Cardiac atrium fibroblast (primary cell): ENCODE results near the gene OR5A1. TPM values are rescaled to one million over a fixed set of nuclear protein-coding genes. Genes with fewer than 3 reads are reported as not detected.

ENCODE experiments used
- total RNA-seq: library from RNA; depleted of rRNA; stranded (reverse); fragments of >200 nt; gene quantifications from 2 replicates; pipeline ENCODE4 v1.2.3, GENCODE V29; 2015

The OR5A1 gene
- total RNA-seq: not detected in 2 replicates

DNA sequence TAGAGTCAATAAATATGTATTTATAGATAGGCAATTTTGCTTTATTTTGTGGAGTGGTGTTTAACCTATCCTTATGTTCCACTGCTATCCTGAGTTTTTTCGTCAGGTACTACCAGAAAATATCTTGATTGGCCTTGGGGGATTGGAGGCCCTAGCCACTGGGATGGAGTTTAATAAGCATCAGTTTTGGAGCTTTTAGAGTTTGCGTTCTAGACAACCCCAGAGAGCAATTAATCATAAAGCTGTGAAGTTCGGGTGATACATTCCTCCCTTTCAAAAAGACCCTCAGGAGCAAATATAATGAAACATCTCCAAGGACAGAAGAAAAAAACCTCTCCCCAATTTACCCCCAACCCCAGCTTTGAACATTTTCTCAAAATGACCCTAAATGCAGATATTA lies at the start of gene OR5A1:
Gene OR5A1 (plus strand): TSS at position 301 of the 400 bp plus-strand sequence. CDS start 6,700 bp downstream, outside the sequence.

DNA sequence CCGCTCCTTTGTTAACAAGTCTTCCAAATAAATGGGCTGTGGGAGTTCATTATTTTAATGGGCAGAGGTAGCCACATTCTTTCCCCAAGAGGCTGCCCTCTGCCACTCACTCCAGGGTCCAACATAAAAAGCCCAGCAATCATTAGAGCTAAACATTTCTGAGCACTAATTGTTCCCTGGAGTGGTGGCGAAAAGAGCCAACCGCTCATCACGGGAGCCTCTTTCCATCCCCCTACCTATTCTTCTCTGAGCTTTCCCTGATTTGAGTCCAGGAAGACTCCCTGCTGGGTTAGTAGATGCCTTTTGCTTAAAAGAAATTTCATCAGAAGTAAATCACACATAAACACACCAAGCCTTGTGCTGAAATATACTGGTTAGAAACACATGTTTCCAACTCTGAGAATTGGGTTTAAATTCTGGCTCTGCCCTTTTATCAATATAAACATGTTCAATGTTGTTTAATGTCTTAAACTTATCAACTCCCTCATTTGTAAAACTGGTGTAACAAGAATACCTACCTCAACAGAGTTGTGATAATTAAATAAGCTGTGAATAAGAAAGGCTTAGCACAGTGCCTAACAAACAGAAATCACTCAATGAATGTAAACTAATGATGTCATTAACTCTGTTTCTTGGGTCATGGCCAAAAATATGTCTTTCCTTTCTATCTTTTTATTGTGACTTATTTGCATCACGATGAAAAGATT lies 9.8 kb upstream of the OR5A1 start, which contains the start of gene OR5A2:
Gene OR5A2 (minus strand): TSS at position 53 of the 707 bp plus-strand sequence. CDS start 3,460 bp downstream, outside the sequence.

DNA sequence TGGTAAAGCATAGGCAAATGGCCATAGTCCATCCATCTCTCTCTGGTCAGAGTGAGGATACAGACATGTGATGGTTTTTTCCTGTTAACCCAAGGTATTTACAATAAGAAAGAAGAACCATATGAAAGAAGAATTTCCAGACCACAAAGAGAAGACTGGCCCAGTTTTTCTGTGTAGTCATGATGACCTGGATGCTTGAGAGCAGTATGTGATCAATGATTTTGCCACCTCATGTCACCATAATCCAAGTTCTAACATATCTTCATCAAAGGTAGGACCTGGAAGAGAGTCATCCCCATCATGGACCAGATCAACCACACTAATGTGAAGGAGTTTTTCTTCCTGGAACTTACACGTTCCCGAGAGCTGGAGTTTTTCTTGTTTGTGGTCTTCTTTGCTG lies 20.4 kb downstream of the OR5A1 start, which contains the start of gene OR4D6:
Gene OR4D6 (plus strand): TSS at position 301 of the 400 bp plus-strand sequence. CDS start 0 bp downstream, at position 301.

DNA sequence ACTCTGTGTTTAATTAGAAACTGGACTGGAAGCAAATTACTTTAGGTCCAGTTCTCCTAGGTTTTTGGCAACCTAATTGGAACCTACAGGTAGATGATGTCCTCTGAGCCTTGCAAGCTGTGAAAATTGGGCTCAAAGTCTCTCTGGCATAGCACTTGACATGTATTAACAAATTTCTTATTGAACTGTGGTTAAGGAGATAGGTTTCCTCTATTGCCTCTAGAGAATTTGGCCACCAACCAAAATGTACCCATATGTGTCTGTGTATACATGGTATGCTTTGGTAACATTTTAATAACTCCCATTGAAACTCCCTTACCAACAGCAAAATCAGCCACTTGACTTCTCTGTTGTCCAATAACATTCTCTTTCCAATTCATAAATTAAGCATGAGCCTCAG lies 36.7 kb downstream of the OR5A1 start, which contains the start of gene OR4D10:
Gene OR4D10 (plus strand): TSS at position 301 of the 400 bp plus-strand sequence. CDS start 4,115 bp downstream, outside the sequence.

Other genes starting within 250 kb of the OR5A1 start
- gene MPEG1, start 223.5 kb upstream of the OR5A1 start, total RNA-seq: under 0.01 TPM in 1 of 2 replicates, not detected in the other
- not detected in 2 replicates for gene OR5AN1, start 77.6 kb upstream of the OR5A1 start, total RNA-seq
- gene OR5A2, start 10.1 kb upstream of the OR5A1 start, total RNA-seq: not detected in 2 replicates
- not detected in 2 replicates for gene OR4D6, start 20.5 kb downstream of the OR5A1 start, total RNA-seq
- not detected in 2 replicates for gene OR4D10, start 36.8 kb downstream of the OR5A1 start, total RNA-seq
- gene OR4D11, start 67.1 kb downstream of the OR5A1 start, total RNA-seq: not detected in 2 replicates
- gene OR4D9, start 75.1 kb downstream of the OR5A1 start, total RNA-seq: not detected in 2 replicates
- gene OSBP, start 179.3 kb downstream of the OR5A1 start, total RNA-seq: 15.3 and 17.2 TPM in 2 replicates
- 7.9 and 11.2 TPM in 2 replicates for gene PATL1, start 232.6 kb downstream of the OR5A1 start, total RNA-seq